HG02763 (cell line): ENCODE measurements around the gene LDLRAD4.

Experiments used
- ATAC-seq: cut with Tn5 transposase; IDR thresholded peaks from one replicate; pipeline ENCODE4 v1.9.1; 2021; ENCODE audit warnings: mild to moderate bottlenecking, moderate library complexity; ENCODE audit not compliant: unreplicated experiment

LDLRAD4 gene

GRCh38 chr18:13579874-13580273, 361.3 kb downstream of the LDLRAD4 start:
- no peak for ATAC-seq

- ATAC-seq: no peak
These were observed 361.8 kb downstream of the LDLRAD4 start for GRCh38 chr18:13580351-13580750.

- no peak for ATAC-seq
These were observed 362.4 kb downstream of the LDLRAD4 start for GRCh38 chr18:13580991-13581390.

GRCh38 chr18:13581496-13582177, 363.1 kb downstream of the LDLRAD4 start:
- ATAC-seq: no peak

- no peak for ATAC-seq
These were observed 363.7 kb downstream of the LDLRAD4 start for GRCh38 chr18:13582178-13582670.

- ATAC-seq: no peak
These were observed 365.3 kb downstream of the LDLRAD4 start for GRCh38 chr18:13583576-13584550.

GRCh38 chr18:13584825-13585224, 366.3 kb downstream of the LDLRAD4 start:
- no peak for ATAC-seq

- no peak for ATAC-seq
These were observed 367.0 kb downstream of the LDLRAD4 start for GRCh38 chr18:13585379-13586153.

- ATAC-seq: no peak
These were observed 368.4 kb downstream of the LDLRAD4 start for GRCh38 chr18:13587001-13587400.

GRCh38 chr18:13587477-13587876, 368.9 kb downstream of the LDLRAD4 start:
- no peak for ATAC-seq

GRCh38 chr18:13587937-13588336, 369.4 kb downstream of the LDLRAD4 start:
- no peak for ATAC-seq

GRCh38 chr18:13589316-13589715, 370.8 kb downstream of the LDLRAD4 start:
- no peak for ATAC-seq

- ATAC-seq: no peak
These were observed 371.4 kb downstream of the LDLRAD4 start for GRCh38 chr18:13589943-13590342.

- ATAC-seq: no peak
These were observed 373.7 kb downstream of the LDLRAD4 start for GRCh38 chr18:13592246-13592645.

GRCh38 chr18:13594551-13594950, 376.0 kb downstream of the LDLRAD4 start:
- no peak for ATAC-seq

GRCh38 chr18:13597068-13597467, 378.5 kb downstream of the LDLRAD4 start:
- no peak for ATAC-seq

GRCh38 chr18:13598591-13598990, 380.0 kb downstream of the LDLRAD4 start:
- ATAC-seq: no peak

- ATAC-seq: no peak
These were observed 380.5 kb downstream of the LDLRAD4 start for GRCh38 chr18:13599031-13599430.

GRCh38 chr18:13603304-13604019, 384.9 kb downstream of the LDLRAD4 start:
- no peak for ATAC-seq

GRCh38 chr18:13604786-13605185, 386.2 kb downstream of the LDLRAD4 start:
- no peak for ATAC-seq
